Pancreas (tissue), 10 donors: ENCODE results near the gene CLASP1. TPM values are rescaled to one million over a fixed set of nuclear protein-coding genes. Genes with fewer than 3 reads are reported as not detected.
A peak's percentile ranks its signal among the peaks of the same experiment; 100 is the strongest.

Experiments
- ATAC-seq, 4 donors: fragments of 200-7000 bp; cut with Tn5 transposase; one replicate each; pipeline versions ENCODE4 v1.8.0 to v1.9.1; 2020; ENCODE audit warnings: mild to moderate bottlenecking in 4 of 4, moderate library complexity in 4 of 4
- DNase-seq, 6 donors: peaks; one replicate each; pipeline ENCODE4 v3.0.0-alpha.2; 2020
- FAIRE-seq: peaks from 2 replicates; lab custom pipeline; 2012; peaks lifted over from hg19 to GRCh38; lab: Jason Lieb, UNC
- H3K27ac ChIP-seq, 4 donors: fragments of 200-600 bp; sonication (generic); 1 replicate in 3 of 4; 2 replicates in 1 of 4; pipeline versions ENCODE4 v1.5.0 to v1.8.0; 2020
- H3K27me3 ChIP-seq, 4 donors: fragments of 200-600 bp; one replicate each; pipeline ENCODE4 v1.8.0; 2021
- H3K36me3 ChIP-seq, 3 donors: fragments of 200-600 bp; sonication (generic) in 1 of 3; one replicate each; pipeline versions ENCODE4 v1.5.0 to v1.8.0; 2020 to 2021
- H3K4me1 ChIP-seq, 3 donors: fragments of 200-600 bp; one replicate each; pipeline ENCODE4 v1.8.0; 2021
- H3K4me3 ChIP-seq, 4 donors: fragments of 200-600 bp; sonication (generic) in 2 of 4; one replicate each; pipeline versions ENCODE4 v1.5.0 to v1.8.0; 2020 to 2021
- H3K9me3 ChIP-seq, 4 donors: fragments of 200-600 bp; one replicate each; pipeline ENCODE4 v1.8.0; 2021
- WGBS, 2 donors: extraction: QIAGEN DNeasy Blood & Tissue Kit; methylation state at CpG; one replicate each; pipeline ENCODE4 v1.1.7; 2013; 5-methylcytosine and 5-hydroxymethylcytosine counted together
- intact Hi-C, 3 donors: fragments of 100-400 bp; cut with DNase I; formaldehyde crosslinking; loops; one replicate each; pipeline versions ENCODE4 v1.11.1 to v1.14.2; 2022
- polyA plus RNA-seq, 2 donors: library from polyadenylated mRNA; stranded (reverse); fragments of 200-250 nt; gene quantifications; one replicate each; pipeline ENCODE4 v1.2.3, GENCODE V29; 2013
- total RNA-seq, 6 donors: library from RNA; stranded (reverse); fragmentation: NEBNext Ultra II Directional in 4 of 6; extraction: Animal tissue kit (Norgen Biotek cat#: 25700) in 4 of 6; gene quantifications; one replicate each; pipeline versions ENCODE4 v1.2.1 to v1.2.4, GENCODE V29; 2021 to 2023
- TF ChIP-seq, protein P1 (sequence below), 4 donors: fragments of 200-600 bp; sonication (generic) in 3 of 4; IDR thresholded peaks; one replicate each; pipeline versions ENCODE4 v1.5.0 to v1.8.0; 2021; ENCODE audit warnings: antibody characterized with exemption in 4 of 4
- donor health status: healthy with polysubstance abuse.
- donor health status: DM: no; HTN: no; CAD: no; lungs with moderate emphysema.
- donor health status: DM: no; HTN: no; CAD: no.
- donor health status: control.
- donor health status: control.
- donor health status: Bipolar disorder and iron deficiency.
- donor health status: DM: yes; HTN: yes; CAD: no.
- donor health status: DM: no; HTN: no; CAD: no.
- donor health status: DM: no; HTN: no; CAD: no.
- donor health status: DM: yes; HTN: yes; CAD: no.

Gene CLASP1
- total and polyA plus RNA-seq, 8 donors = 8.9 to 34.5 (median 21.3) TPM

DNA sequence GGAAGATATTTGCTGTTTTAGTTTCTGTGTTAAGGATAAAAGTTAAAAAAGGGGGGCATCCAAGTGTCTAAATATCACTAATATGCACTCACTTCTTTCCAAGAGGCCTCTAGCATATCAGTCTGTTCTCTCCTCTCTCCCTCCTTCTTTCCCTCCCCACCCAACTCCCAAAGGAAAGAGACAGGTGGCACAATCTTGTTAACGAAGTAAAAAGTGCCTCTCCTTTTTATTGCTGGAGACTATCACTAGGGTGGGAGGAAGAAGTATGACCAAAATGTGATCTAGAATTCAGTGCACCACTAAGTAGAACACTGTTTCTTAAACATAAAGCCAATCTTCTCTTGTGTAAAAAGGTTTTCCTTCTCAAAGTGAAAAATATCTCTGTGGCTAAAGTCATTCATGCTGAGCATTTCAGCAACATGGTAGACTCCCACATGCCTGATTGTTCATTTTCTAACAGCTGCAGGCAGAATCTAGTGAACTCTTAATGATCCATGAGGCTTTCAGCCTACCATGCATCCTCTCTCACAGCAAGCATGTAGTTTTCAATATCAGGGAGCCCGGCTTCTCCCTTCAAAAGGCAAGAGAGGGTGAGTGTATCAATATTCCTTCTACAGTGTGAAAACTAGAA is 79.1 kb downstream of the CLASP1 start:
- Histone ChIP-seq H3K4me3 (no peak overlapping the region), H3K27me3 (no peaks in the 10 kb centered on the region), H3K4me1 (peaks cover 0 to 2% (median 0%) of the 10 kb centered on the region in 3 donors), H3K36me3 (no peaks in the 10 kb centered on the region), H3K9me3 (no peaks in the 10 kb centered on the region), H3K27ac (no peak overlapping the region)
- TF ChIP-seq, protein P1, sequence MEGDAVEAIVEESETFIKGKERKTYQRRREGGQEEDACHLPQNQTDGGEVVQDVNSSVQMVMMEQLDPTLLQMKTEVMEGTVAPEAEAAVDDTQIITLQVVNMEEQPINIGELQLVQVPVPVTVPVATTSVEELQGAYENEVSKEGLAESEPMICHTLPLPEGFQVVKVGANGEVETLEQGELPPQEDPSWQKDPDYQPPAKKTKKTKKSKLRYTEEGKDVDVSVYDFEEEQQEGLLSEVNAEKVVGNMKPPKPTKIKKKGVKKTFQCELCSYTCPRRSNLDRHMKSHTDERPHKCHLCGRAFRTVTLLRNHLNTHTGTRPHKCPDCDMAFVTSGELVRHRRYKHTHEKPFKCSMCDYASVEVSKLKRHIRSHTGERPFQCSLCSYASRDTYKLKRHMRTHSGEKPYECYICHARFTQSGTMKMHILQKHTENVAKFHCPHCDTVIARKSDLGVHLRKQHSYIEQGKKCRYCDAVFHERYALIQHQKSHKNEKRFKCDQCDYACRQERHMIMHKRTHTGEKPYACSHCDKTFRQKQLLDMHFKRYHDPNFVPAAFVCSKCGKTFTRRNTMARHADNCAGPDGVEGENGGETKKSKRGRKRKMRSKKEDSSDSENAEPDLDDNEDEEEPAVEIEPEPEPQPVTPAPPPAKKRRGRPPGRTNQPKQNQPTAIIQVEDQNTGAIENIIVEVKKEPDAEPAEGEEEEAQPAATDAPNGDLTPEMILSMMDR (IDR thresholded peaks at IDR 0.05) = no peak
- DNase-seq = no peak
- FAIRE-seq = no peak
- intact Hi-C loops = no loop called here
- ATAC-seq = no peak
- WGBS, 2 donors = 68 to 78% methylated on average over 2 of the region's 2 CpGs

DNA sequence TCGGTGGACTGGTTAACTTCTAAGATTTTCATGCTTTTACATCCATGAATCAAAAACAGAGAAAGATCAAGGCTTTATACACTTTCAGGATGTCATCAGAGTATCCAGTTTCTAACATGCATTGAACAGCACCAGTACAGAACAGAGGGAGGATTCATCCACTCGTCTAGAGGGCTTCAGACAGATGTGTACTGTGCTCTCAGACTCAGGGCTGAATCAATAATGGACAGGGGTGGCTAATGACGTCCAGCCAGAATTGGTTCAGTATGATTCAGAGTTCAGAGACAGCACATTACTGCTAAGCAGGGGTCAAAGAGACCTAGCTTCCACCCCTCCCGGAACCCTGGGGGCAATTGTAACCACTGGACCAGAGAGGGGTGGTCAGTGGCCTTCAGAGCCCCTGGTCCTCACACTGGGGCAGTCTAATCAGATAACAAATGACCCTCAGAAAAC is 81.3 kb downstream of the CLASP1 start:
- DNase-seq = no peak
- intact Hi-C loops = no loop called here
- TF ChIP-seq, protein P1 (IDR thresholded peaks at IDR 0.05) = no peak

DNA sequence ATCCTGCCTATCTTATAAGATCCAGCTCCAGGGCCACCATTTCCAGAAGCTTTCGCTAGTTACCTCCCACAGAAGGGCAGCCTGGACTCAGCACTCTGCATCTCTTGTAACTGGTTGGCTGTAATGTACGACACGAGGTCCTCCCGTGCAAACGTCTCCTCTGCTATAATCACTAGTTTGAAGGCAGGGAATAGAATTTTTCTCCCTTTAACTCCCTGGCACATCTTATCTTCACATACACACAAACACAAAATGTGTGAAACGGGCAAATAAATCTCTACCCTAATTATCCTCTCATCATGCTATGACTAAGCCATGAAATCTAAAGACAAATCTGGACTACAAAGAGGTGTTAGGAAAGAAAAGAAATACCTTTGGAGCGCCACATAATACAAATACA is 81.8 kb downstream of the CLASP1 start:
- WGBS, 2 donors = 78 to 81% methylated on average over 7 of the region's 7 CpGs
- no peaks in the 10 kb centered on the region for H3K36me3 ChIP-seq
- no peaks in the 10 kb centered on the region for H3K27me3 ChIP-seq
- intact Hi-C loops = no loop called here
- FAIRE-seq (no peak), ATAC-seq (no peak), DNase-seq (no peak)
- H3K4me1 ChIP-seq = peaks cover 0 to 9% (median 0%) of the 10 kb centered on the region in 3 donors
- no peaks in the 10 kb centered on the region for H3K9me3 ChIP-seq
- H3K27ac ChIP-seq = no peak overlapping the region
- no peak overlapping the region for H3K4me3 ChIP-seq
- TF ChIP-seq, protein P1 (IDR thresholded peaks at IDR 0.05) = no peak

More for the DNA sequence above, 81.3 kb downstream of the CLASP1 start:
- Histone ChIP-seq H3K27me3 (no peaks in the 10 kb centered on the region), H3K4me3 (no peak overlapping the region), H3K36me3 (no peaks in the 10 kb centered on the region), H3K4me1 (peaks cover 0 to 9% (median 0%) of the 10 kb centered on the region in 3 donors), H3K27ac (no peak overlapping the region), H3K9me3 (no peaks in the 10 kb centered on the region)
- FAIRE-seq = no peak
- ATAC-seq = peak in 2 of 4 donors; percentile 56 to 64
- 48 to 49% methylated on average over 4 of the region's 4 CpGs for WGBS, 2 donors

DNA sequence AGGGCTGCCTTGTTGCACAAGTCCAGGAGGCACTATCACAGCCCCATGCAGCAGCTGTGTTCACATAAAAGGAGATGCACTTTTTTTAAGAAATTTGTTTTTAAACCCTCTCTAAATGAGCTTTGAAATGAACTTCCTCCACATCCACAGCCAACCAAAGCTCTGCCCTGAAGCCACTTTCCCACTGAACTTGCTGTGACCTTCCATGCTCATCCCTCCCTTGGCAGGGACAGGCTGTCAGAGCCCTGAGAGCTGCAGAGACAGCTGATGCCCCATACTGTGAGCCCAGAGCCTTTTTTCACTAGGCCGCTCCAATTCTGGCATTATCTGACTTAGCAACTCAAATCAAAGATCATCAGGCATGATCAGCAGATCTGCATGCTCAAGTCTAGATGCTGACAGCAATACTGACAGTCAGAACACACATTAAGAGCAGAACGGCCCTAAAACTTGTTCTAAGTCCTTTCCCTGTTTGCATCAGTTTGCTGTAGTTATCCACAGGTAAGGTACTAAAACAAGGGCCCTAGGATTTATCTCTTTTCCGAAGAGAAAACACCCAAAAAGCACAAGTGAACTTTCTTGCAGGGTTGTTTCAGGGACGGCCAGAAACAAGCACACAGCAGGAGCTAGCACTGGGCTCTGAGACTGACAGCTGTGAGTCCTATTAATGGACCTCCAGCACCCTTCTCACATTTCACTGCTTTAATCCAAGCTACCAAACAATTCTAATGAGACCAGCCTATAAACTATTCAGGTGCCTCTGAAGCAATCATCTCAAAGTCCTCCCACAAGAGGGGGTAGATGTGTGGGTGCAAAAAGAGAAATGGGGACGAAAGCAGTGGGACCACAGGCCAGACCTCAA is 83.6 kb downstream of the CLASP1 start:
- Histone ChIP-seq H3K36me3 (no peaks in the 10 kb centered on the region), H3K27ac (no peak overlapping the region), H3K9me3 (no peaks in the 10 kb centered on the region), H3K4me3 (no peak overlapping the region), H3K4me1 (peaks cover 0 to 9% (median 0%) of the 10 kb centered on the region in 3 donors), H3K27me3 (no peaks in the 10 kb centered on the region)
- no peak for FAIRE-seq
- intact Hi-C loops = no loop called here
- ATAC-seq = peak in 2 of 4 donors; percentile 19 to 27
- TF ChIP-seq, protein P1 (IDR thresholded peaks at IDR 0.05) = no peak
- no peak for DNase-seq
- WGBS, 2 donors = 67 to 72% methylated on average over 5 of the region's 5 CpGs
